Tibial nerve (tissue), 4 donors: ENCODE data around the gene MLYCD.

Experiments
- CTCF ChIP-seq, 5 experiments: fragments of 200-600 bp in 3 of 5; fragments of 450-650 bp in 2 of 5; sonication (generic) in 3 of 5; IDR thresholded peaks; one replicate each; pipeline ENCODE4 v1.5.1; 2016 to 2019; ENCODE audit warnings: antibody characterized with exemption in 5 of 5, mild to moderate bottlenecking in 3 of 5, moderate library complexity in 2 of 5
- EP300 ChIP-seq, 2 donors: sonication (generic); formaldehyde crosslinking; IDR thresholded peaks; one replicate each; pipeline ENCODE4 v1.6.1; 2017; ENCODE audit warnings: antibody characterized with exemption in 2 of 2, mild to moderate bottlenecking in 1 of 2
- POLR2A ChIP-seq, 2 donors: fragments of 450-650 bp; IDR thresholded peaks; one replicate each; pipeline ENCODE4 v1.6.1; 2017; ENCODE audit warnings: antibody characterized with exemption in 2 of 2, mild to moderate bottlenecking in 2 of 2, moderate library complexity in 2 of 2

- TF ChIP-seq POLR2A (IDR thresholded peaks at IDR 0.05), result no peak
- no peak for TF ChIP-seq CTCF (IDR thresholded peaks at IDR 0.05)
- no peak for TF ChIP-seq EP300 (IDR thresholded peaks at IDR 0.05)
Observed at GRCh38 chr16:83862661-83863060, 36.3 kb upstream of the MLYCD start.
